ENCODE data around the gene UBE2J2.

- no peak for TF ChIP-seq EP300 (IDR thresholded peaks at IDR 0.05)
- TF ChIP-seq, protein P1, sequence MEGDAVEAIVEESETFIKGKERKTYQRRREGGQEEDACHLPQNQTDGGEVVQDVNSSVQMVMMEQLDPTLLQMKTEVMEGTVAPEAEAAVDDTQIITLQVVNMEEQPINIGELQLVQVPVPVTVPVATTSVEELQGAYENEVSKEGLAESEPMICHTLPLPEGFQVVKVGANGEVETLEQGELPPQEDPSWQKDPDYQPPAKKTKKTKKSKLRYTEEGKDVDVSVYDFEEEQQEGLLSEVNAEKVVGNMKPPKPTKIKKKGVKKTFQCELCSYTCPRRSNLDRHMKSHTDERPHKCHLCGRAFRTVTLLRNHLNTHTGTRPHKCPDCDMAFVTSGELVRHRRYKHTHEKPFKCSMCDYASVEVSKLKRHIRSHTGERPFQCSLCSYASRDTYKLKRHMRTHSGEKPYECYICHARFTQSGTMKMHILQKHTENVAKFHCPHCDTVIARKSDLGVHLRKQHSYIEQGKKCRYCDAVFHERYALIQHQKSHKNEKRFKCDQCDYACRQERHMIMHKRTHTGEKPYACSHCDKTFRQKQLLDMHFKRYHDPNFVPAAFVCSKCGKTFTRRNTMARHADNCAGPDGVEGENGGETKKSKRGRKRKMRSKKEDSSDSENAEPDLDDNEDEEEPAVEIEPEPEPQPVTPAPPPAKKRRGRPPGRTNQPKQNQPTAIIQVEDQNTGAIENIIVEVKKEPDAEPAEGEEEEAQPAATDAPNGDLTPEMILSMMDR (IDR thresholded peaks at IDR 0.05) = no peak
- no peak for TF ChIP-seq POLR2A (IDR thresholded peaks at IDR 0.05)
These were observed 31.0 kb upstream of the UBE2J2 start for GRCh38 chr1:1304331-1305299.

Measured in stomach (tissue), 4 donors.